Skeletal muscle tissue (tissue), 4 donors: ENCODE data around the gene ADAM15. TPM values are rescaled to one million over a fixed set of nuclear protein-coding genes. Genes with fewer than 3 reads are reported as not detected.
A peak's percentile ranks its signal among the peaks of the same experiment; 100 is the strongest.

Experiments
- H3K27ac ChIP-seq: one replicate; pipeline ENCODE4 v1.7.0; 2013; ENCODE audit warnings: mild to moderate bottlenecking, low read depth, low read length, inconsistent platforms
- H3K27me3 ChIP-seq, 3 donors: one replicate each; pipeline ENCODE4 v1.7.0; 2013; ENCODE audit warnings: low read length in 3 of 3; ENCODE audit not compliant: control insufficient read depth in 3 of 3, insufficient read depth in 3 of 3
- H3K36me3 ChIP-seq, 3 donors: one replicate each; pipeline ENCODE4 v1.7.0; 2013; ENCODE audit warnings: low read length in 3 of 3; ENCODE audit not compliant: control insufficient read depth in 3 of 3, insufficient read depth in 3 of 3
- H3K4me1 ChIP-seq, 3 donors: one replicate each; pipeline ENCODE4 v1.7.0; 2013; ENCODE audit warnings: low read length in 3 of 3, mild to moderate bottlenecking in 3 of 3; ENCODE audit not compliant: control insufficient read depth in 3 of 3, insufficient read depth in 3 of 3
- H3K4me3 ChIP-seq, 3 donors: one replicate each; pipeline ENCODE4 v1.7.0; 2013; ENCODE audit warnings: low read length in 3 of 3
- H3K9ac ChIP-seq, 3 donors: one replicate each; pipeline ENCODE4 v1.7.0; 2013; ENCODE audit warnings: low read length in 3 of 3, mild to moderate bottlenecking in 3 of 3, moderate library complexity in 2 of 3, low read depth in 1 of 3
- H3K9me3 ChIP-seq, 3 donors: one replicate each; pipeline ENCODE4 v1.7.0; 2013; ENCODE audit warnings: low read length in 3 of 3; ENCODE audit not compliant: control insufficient read depth in 3 of 3
- total RNA-seq: library from RNA; depleted of rRNA; stranded (reverse); fragments of >200 nt; gene quantifications from one replicate; pipeline ENCODE4 v1.2.3, GENCODE V29; 2014
- donor health status: Osteomylitis.

ADAM15 gene
- total RNA-seq, 1 donor from 2014 or later: 33.9 TPM

GRCh38 chr1:155061381-155062150 is 10.4 kb downstream of the ADAM15 start:
- H3K27me3 ChIP-seq: no peaks in the 10 kb centered on the region
- peaks cover 22 to 33% (median 26%) of the 10 kb centered on the region in 3 donors for H3K36me3 ChIP-seq
- H3K4me3 ChIP-seq: peak overlapping the region in 2 of 3 donors; percentile 35 to 45
- H3K9me3 ChIP-seq: no peaks in the 10 kb centered on the region
- peaks cover 24 to 30% (median 28%) of the 10 kb centered on the region in 3 donors for H3K4me1 ChIP-seq
- H3K27ac ChIP-seq: no peak overlapping the region
- peak overlapping the region in 1 of 3 donors; percentile 45 for H3K9ac ChIP-seq

- peaks cover 18 to 27% (median 21%) of the 10 kb centered on the region in 3 donors for H3K36me3 ChIP-seq
- H3K9me3 ChIP-seq: no peaks in the 10 kb centered on the region
- H3K27ac ChIP-seq: no peak overlapping the region
- H3K4me1 ChIP-seq: peaks cover 24 to 30% (median 28%) of the 10 kb centered on the region in 3 donors
- H3K4me3 ChIP-seq: no peak overlapping the region
- H3K27me3 ChIP-seq: no peaks in the 10 kb centered on the region
- no peak overlapping the region for H3K9ac ChIP-seq
Observed at GRCh38 chr1:155062151-155062686, 11.1 kb downstream of the ADAM15 start.

- Histone ChIP-seq H3K4me3 (peak overlapping the region; percentile 82 to 88 (median 83)), H3K4me1 (peaks cover 24 to 30% (median 28%) of the 10 kb centered on the region in 3 donors), H3K9ac (peak overlapping the region; percentile 70 to 88 (median 82)), H3K27me3 (no peaks in the 10 kb centered on the region), H3K36me3 (peaks cover 13 to 20% (median 16%) of the 10 kb centered on the region in 3 donors), H3K27ac (no peak overlapping the region), H3K9me3 (no peaks in the 10 kb centered on the region)
Observed at GRCh38 chr1:155062702-155063411, 11.7 kb downstream of the ADAM15 start.

GRCh38 chr1:155063550-155064110 is 12.5 kb downstream of the ADAM15 start, which contains the start of gene EFNA4:
TSS of gene EFNA4 (plus strand) at chr1:155063740. CDS start at chr1:155063824, 84 bp downstream.
- peak within 1 kb of the TSS; percentile 70 to 88 (median 82) for H3K9ac ChIP-seq
- H3K36me3 ChIP-seq: peaks cover 6 to 14% (median 9%) of the 10 kb centered on the region in 3 donors
- peak within 1 kb of the TSS; percentile 44 for H3K27ac ChIP-seq
- no peaks in the 10 kb centered on the region for H3K27me3 ChIP-seq
- H3K4me1 ChIP-seq: peaks cover 24 to 30% (median 28%) of the 10 kb centered on the region in 3 donors
- H3K9me3 ChIP-seq: no peaks in the 10 kb centered on the region
- H3K4me3 ChIP-seq: peak within 1 kb of the TSS; percentile 82 to 88 (median 83)

- Histone ChIP-seq H3K4me1 (peaks cover 24 to 30% (median 28%) of the 10 kb centered on the region in 3 donors), H3K27me3 (no peaks in the 10 kb centered on the region), H3K9me3 (no peaks in the 10 kb centered on the region), H3K9ac (peak overlapping the region in 2 of 3 donors; percentile 51 to 88), H3K4me3 (peak overlapping the region; percentile 82 to 88 (median 83)), H3K36me3 (peaks cover 4 to 12% (median 8%) of the 10 kb centered on the region in 3 donors), H3K27ac (no peak overlapping the region)
Observed at GRCh38 chr1:155064111-155064831, 13.2 kb downstream of the ADAM15 start.

GRCh38 chr1:155064832-155065429 is 13.8 kb downstream of the ADAM15 start:
- no peak overlapping the region for H3K9ac ChIP-seq
- H3K36me3 ChIP-seq: peaks cover 4 to 9% (median 5%) of the 10 kb centered on the region in 3 donors
- no peak overlapping the region for H3K27ac ChIP-seq
- H3K27me3 ChIP-seq: no peaks in the 10 kb centered on the region
- no peak overlapping the region for H3K4me3 ChIP-seq
- H3K9me3 ChIP-seq: no peaks in the 10 kb centered on the region
- H3K4me1 ChIP-seq: peaks cover 25 to 36% (median 28%) of the 10 kb centered on the region in 3 donors

- H3K4me1 ChIP-seq: peaks cover 26 to 39% (median 28%) of the 10 kb centered on the region in 3 donors
Observed at GRCh38 chr1:155066777-155067176, 15.7 kb downstream of the ADAM15 start.

GRCh38 chr1:155068599-155068998 is 17.5 kb downstream of the ADAM15 start:
- Histone ChIP-seq H3K9ac (no peak overlapping the region), H3K9me3 (no peaks in the 10 kb centered on the region), H3K4me3 (no peak overlapping the region), H3K27ac (no peak overlapping the region), H3K4me1 (peaks cover 10 to 22% (median 16%) of the 10 kb centered on the region in 3 donors), H3K27me3 (no peaks in the 10 kb centered on the region), H3K36me3 (no peaks in the 10 kb centered on the region)

More at GRCh38 chr1:155066777-155067176, 15.7 kb downstream of the ADAM15 start:
- Histone ChIP-seq H3K27ac (no peak overlapping the region), H3K36me3 (no peaks in the 10 kb centered on the region), H3K9me3 (no peaks in the 10 kb centered on the region), H3K4me3 (no peak overlapping the region), H3K9ac (no peak overlapping the region), H3K27me3 (no peaks in the 10 kb centered on the region)
